Stimulated activated CD4-positive, alpha-beta T cell treated with anti-CD3 and anti-CD28 coated beads, Interleukin-2, amount 100 ng/mL, for 24 hours (primary cell): ENCODE data around the gene SLC48A1.
A peak's percentile ranks its signal among the peaks of the same experiment; 100 is the strongest.
"Not testable (repeated sequence)": the region's sequence is repeated elsewhere in the genome, so short reads cannot be mapped to it uniquely, and the experiment has no call there.

ENCODE experiments used
- DNase-seq, 2 donors: peaks; one replicate each; pipeline ENCODE4 v3.0.0-alpha.2; 2020

SLC48A1 gene

GRCh38 chr12:47794679-47795078 is 21.6 kb downstream of the SLC48A1 start:
- no peak for DNase-seq

DNA sequence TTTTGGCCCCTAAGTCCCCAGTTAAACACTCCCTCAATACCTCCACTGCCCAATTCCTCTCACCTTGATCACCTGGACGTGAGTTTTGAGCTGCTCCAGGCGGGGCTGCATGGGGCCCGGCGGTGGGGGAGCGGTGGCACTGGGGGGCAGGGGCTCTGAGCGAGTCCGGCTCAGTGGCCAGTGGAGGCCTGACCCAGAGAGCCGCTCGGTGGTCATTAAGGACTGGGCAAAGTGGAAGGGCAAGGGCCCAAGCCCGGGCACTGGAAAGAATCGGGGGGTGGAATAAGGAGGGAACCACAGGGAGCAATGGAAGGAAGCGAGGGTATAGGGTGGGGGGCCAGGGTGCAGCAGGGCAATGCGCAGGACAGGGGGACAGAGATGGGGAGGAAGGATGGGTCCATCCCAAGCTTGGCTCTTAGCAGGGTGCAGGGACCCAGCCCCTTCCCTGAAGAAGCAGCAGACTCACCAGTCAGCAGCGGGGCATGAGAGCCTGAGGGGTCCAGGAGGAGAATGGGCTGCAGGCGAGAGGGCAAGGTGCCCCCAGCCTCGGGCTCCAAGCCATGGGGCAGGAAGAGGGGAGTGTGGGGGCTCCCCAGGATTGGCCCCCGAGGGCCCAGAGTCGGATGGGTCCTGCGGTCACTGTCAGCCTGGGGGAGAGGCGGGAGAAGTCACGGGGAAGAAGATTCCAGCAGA is 22.2 kb downstream of the SLC48A1 start:
- no peak for DNase-seq

DNA sequence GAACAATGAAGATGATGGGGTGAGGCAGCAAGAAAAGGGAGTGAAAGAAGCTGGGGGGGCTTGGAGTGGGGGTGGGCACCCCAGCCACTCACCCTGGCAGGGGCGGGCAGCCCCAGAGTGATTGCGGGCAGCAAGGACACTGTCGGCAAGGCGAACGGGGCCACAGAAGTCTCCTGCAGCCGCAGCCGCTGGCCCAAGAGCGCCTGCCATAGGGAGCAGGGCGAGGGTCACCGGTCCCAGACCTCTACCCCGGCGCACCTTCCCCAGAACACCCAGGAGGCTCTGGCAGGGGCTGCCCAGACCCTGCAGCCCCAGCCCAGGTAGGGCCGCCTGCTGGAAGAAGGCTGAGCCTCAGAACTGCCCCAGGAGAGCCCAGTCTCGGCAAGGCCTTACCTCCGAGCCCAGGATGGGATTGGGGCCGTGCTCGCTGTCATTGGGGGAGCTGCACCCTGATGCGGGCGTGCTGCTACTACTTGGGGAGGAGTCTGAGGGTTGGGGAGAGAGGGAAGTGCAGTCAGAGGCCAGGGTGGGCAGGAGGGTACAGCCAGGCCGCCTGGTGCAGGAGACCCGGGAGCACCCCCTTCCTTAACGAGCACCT is 22.9 kb downstream of the SLC48A1 start:
- no peak for DNase-seq

GRCh38 chr12:47797441-47797840 is 24.4 kb downstream of the SLC48A1 start:
- no peak for DNase-seq

GRCh38 chr12:47798382-47798948 is 25.4 kb downstream of the SLC48A1 start:
- DNase-seq, result no peak

- DNase-seq, result no peak
Observed at GRCh38 chr12:47799357-47799955, 26.4 kb downstream of the SLC48A1 start.

DNA sequence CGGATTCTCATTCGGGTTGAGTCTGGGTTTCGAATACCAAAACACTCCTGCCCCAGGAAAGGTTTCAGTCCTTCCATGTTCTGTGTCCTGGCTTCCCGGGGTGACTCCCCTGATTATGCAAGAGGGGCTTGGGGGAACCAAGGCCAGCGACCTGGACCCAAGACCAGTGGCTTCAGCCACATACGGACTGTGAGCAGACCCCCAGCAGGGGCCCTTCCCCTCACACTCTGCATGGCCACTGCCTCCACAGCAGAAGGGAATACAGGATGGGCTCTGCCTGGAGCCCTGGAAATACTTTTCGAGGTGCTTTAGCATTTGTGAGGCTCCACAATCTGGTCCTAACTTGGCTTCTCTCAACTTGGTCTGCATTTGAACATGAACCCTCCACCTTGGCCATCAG is 27.5 kb downstream of the SLC48A1 start:
- DNase-seq, result no peak

DNA sequence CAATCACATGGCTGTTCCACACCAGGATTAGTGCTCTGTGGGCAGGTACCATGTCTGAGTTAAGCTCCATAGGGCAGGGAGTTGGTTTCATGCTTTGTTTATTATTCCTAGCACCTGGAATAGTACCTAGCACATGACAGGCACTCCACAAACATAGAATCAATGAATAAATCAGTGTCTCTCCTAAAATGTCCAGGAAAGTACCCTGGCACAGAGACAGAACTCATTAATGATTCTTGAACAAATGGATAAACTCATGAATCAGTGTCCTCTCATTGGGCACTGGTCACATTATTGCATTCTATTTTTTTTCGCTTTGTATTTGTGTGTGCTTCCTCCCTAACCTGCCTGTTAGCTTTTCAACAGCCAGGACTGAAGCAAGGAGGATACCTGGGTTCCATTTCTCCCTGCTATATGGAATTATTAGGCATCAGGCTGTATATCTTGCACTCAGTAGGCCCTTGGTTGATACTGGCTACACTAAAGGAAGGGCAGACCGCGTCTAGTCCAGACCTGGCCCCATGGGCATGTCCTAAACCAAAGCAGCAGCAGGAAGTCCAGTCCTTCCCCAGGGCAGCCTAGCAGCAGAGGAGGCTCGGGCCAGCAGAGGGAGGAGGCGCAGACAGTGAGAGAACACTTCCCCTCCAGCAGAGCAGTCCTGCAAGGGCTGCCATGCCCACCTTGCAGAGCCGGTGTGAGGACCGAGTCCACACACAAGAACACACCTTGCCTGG is 28.3 kb downstream of the SLC48A1 start:
- DNase-seq, result no peak

GRCh38 chr12:47801904-47802246 is 28.8 kb downstream of the SLC48A1 start:
- no peak for DNase-seq

GRCh38 chr12:47802312-47802711 is 29.3 kb downstream of the SLC48A1 start:
- DNase-seq, result no peak

DNA sequence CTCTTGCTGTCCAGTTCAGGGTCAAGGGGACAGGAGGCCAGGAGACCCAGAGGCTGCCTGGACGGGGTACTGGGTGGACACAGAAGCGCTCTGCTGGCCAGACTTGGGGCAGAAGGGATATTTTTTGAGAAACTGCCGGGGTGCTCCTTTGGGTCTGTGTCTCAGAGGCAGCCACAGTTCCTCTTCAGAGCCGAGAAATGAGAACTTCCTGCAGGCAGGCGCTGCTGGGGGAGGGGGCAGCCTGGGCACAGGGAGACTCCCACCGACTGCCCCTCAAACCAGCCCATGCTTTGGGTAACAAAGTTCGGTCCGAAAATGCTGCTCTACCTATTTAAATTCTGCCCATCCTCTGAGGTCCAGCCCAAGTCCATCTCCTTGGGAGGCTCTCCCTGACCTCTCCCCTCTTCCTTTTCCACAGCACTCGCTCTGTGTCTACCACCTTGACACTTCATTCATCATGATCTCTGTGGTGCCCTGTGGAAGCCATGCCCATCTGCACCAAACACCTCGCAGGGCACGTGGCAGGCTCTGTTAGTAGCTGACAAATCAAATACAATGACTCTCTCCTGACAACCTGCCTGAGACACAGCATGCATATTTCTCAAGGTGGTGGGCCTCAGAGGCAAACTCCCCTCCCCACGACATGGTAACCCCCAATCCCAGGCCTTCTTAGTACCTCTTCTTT is 30.3 kb downstream of the SLC48A1 start:
- DNase-seq, result no peak

DNA sequence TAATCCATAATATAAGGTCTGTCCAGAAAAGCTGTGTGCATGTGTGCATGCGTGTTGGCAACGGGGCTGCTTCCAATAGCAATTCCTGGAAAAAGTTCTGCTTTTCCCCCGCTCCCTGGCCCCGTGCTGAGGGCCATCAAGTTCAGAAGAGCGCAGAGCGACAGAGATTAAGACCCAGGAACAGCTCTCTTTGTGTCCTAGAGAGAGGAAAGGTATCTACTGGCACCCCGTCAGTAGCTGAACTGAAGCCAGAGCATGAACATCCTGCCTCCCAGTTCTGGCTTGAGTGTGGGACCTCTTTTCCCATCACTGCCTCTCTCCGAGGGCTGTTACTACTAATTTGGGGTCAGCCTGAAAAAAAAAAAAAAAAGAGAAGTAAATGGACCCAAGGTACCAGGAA is 31.1 kb downstream of the SLC48A1 start:
- no peak for DNase-seq

DNA sequence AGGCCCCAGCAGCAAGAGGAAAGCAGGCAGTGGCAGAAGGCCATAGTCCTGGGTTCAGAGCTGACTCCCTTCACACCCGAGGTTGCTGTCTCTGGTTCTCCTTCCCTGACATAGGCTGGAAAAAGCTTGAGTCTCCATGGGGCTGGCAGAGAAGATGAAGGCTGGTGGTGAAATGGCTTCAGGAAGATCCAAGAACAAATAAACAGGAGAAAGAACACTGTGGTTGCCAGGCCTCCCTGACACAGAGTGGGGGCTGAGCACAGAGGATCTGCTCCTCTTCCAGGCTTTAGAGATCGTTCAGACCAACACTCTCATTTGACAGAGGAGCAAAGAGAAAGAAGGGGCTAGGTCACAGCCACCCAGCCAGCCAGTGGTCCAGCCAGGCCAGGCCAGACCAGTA is 32.4 kb downstream of the SLC48A1 start:
- DNase-seq, result no peak

- no peak for DNase-seq
Observed at GRCh38 chr12:47807338-47807737, 34.3 kb downstream of the SLC48A1 start.

GRCh38 chr12:47808050-47808449 is 35.0 kb downstream of the SLC48A1 start:
- peak; percentile 78 to 85 for DNase-seq

- peak; percentile 50 to 69 for DNase-seq
Observed at GRCh38 chr12:47808574-47809365, 35.7 kb downstream of the SLC48A1 start.

DNA sequence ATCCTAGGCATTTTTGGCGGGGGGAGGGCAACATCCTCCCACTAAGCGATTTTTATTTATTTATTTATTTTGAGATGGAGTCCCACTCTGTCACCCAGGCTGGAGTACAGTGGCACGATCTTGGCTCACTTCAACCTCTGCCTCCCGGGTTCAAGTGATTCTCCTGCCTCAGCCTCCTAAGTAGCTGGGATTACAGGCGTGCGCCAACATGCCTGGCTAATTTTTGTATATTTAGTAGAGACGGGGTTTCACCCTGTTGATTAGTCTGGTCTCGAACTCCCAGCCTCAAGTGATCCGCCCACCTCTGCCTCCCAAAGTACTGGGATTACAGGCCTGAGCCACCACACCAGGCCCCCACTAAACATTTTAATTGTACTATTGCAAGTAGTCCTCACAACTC is 36.5 kb downstream of the SLC48A1 start:
- not testable (repeated sequence) for DNase-seq

GRCh38 chr12:47811072-47811396 is 38.0 kb downstream of the SLC48A1 start:
- no peak for DNase-seq

DNA sequence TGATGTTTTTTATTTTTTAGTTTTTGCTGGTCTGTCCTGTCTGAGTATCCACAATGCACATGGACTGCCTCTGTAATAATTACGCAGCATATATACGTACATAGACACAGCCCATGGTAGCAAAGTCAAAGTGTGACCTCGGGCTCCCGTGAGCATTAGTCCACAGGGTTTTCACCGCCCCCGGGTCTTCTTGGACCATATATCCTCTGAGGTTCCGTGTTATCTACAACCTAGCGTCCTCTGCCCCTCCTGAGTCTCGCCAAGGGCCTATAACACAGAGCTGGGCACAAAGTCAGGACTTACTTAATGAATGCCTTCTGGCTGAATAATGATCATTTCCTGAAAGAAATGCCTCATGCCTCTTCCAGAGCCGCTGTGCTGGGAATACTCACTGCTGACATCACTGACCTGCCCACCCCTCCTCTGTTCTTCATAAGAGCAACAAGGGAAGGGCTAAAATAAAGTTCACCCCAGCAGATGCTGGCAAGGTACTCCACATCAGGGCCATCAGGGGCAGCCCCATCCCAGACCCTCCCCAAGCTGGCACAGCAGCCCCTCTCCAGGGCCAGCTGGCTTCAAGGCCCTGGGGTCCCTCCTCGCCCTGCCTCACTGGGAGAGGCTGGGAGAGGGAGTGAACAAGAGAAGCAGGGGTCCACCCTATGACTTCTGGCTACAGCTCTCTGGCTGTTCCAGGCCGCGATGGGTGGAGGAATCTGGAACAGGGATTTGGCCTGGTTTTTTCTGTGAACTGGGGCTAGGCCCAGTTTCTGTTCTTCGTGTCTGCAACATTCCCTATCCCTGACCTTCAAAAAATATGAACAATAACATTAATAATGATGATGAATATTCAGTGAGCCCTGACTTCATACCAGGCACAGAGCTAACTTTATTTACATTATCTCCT is 38.8 kb downstream of the SLC48A1 start:
- DNase-seq, result no peak

GRCh38 chr12:47812797-47813510 is 39.9 kb downstream of the SLC48A1 start:
- peak; percentile 92 to 93 for DNase-seq
